Measurements from ENCODE around the gene IFNAR2. TPM values are rescaled to one million over a fixed set of nuclear protein-coding genes. Genes with fewer than 3 reads are reported as not detected.
A peak's percentile ranks its signal among the peaks of the same experiment; 100 is the strongest.

Gene IFNAR2
- polyA plus RNA-seq, 3 donors: 47.7 to 79.8 (median 59.5) TPM

- H3K27ac ChIP-seq (ENCODE audit: low read depth in 1 of 2, low read length in 2 of 2): peak overlapping the region in 1 of 2 donors; percentile 67
These were observed 7.7 kb downstream of the IFNAR2 start for GRCh38 chr21:33237486-33237885.

GRCh38 chr21:33238146-33238545, 8.4 kb downstream of the IFNAR2 start:
- H3K27me3 Mint-ChIP-seq (ENCODE audit: low read depth in 3 of 3): peaks cover 0 to 3% (median 2%) of the 10 kb centered on the region in 3 donors

More at GRCh38 chr21:33237486-33237885, 7.7 kb downstream of the IFNAR2 start:
- H3K36me3 ChIP-seq (replicated peaks in 1 of 2; ENCODE audit: control insufficient read depth in 1 of 2, insufficient read depth in 2 of 2, low read length in 2 of 2): peaks cover 12 to 36% of the 10 kb centered on the region in 2 donors
- intact Hi-C loops (cut with micrococcal nuclease): no loop called here
- no peak overlapping the region for H3K4me3 Mint-ChIP-seq
- H3K79me2 ChIP-seq (ENCODE audit: insufficient read depth, low read length): peaks cover 98% of the 10 kb centered on the region
- no peaks in the 10 kb centered on the region for H3K27me3 ChIP-seq (ENCODE audit: control insufficient read depth in 2 of 2, insufficient read depth in 2 of 2, low read length in 2 of 2)
- no peak overlapping the region for H3K9ac ChIP-seq (ENCODE audit: insufficient read depth, low read length, poor library complexity, severe bottlenecking)
- H3K4me2 ChIP-seq (replicated peaks; ENCODE audit: extremely low read depth, low read length, poor library complexity, severe bottlenecking): no peak overlapping the region
- peaks cover 80% of the 10 kb centered on the region for H4K20me1 ChIP-seq (ENCODE audit: insufficient read depth, low read length)
- H3K27ac Mint-ChIP-seq: peak overlapping the region; percentile 40 to 91 (median 56)
- peaks cover 52 to 74% of the 10 kb centered on the region in 2 donors for H3K4me1 ChIP-seq (ENCODE audit: control insufficient read depth in 1 of 2, insufficient read depth in 2 of 2, low read length in 2 of 2)
- H3K4me3 ChIP-seq (replicated peaks in 1 of 3; ENCODE audit: low read depth in 2 of 3, low read length in 3 of 3): no peak overlapping the region
- no peaks in the 10 kb centered on the region for H3K9me3 Mint-ChIP-seq
- no peak for TF ChIP-seq CTCF (IDR thresholded peaks at IDR 0.05)
- no peak for DNase-seq
- H3K36me3 Mint-ChIP-seq: peaks cover 54 to 57% of the 10 kb centered on the region in 2 donors
- no peak overlapping the region for H2AFZ ChIP-seq (ENCODE audit: insufficient read depth, low read depth, low read length, poor library complexity, severe bottlenecking)
- WGBS (ENCODE audit: insufficient coverage): 85% methylated on average over 2 of the region's 3 CpGs
- no peaks in the 10 kb centered on the region for H3K9me3 ChIP-seq (replicated peaks in 1 of 2; ENCODE audit: control insufficient read depth in 1 of 2, insufficient read depth in 1 of 2, low read length in 2 of 2)
- peaks cover 63% of the 10 kb centered on the region for H3K4me1 Mint-ChIP-seq
- peaks cover 0 to 2% (median 0%) of the 10 kb centered on the region in 3 donors for H3K27me3 Mint-ChIP-seq (ENCODE audit: low read depth in 3 of 3)

More at GRCh38 chr21:33238146-33238545, 8.4 kb downstream of the IFNAR2 start:
- H3K27ac ChIP-seq (ENCODE audit: low read depth in 1 of 2, low read length in 2 of 2): peak overlapping the region in 1 of 2 donors; percentile 67
- H3K9ac ChIP-seq (ENCODE audit: insufficient read depth, low read length, poor library complexity, severe bottlenecking): peak overlapping the region; percentile 19
- DNase-seq: peak in 1 of 3 donors; percentile 22
- H3K79me2 ChIP-seq (ENCODE audit: insufficient read depth, low read length): peaks cover 97% of the 10 kb centered on the region
- H3K4me1 ChIP-seq (ENCODE audit: control insufficient read depth in 1 of 2, insufficient read depth in 2 of 2, low read length in 2 of 2): peaks cover 48 to 71% of the 10 kb centered on the region in 2 donors
- Mint-ChIP-seq H3K4me3 (no peak overlapping the region), H3K36me3 (peaks cover 53 to 54% of the 10 kb centered on the region in 2 donors), H3K9me3 (no peaks in the 10 kb centered on the region), H3K4me1 (peaks cover 58% of the 10 kb centered on the region), H3K27ac (peak overlapping the region; percentile 42 to 91 (median 75))
- H3K9me3 ChIP-seq (replicated peaks in 1 of 2; ENCODE audit: control insufficient read depth in 1 of 2, insufficient read depth in 1 of 2, low read length in 2 of 2): no peaks in the 10 kb centered on the region
- intact Hi-C loops (cut with micrococcal nuclease): no loop called here
- H3K36me3 ChIP-seq (replicated peaks in 1 of 2; ENCODE audit: control insufficient read depth in 1 of 2, insufficient read depth in 2 of 2, low read length in 2 of 2): peaks cover 12 to 41% of the 10 kb centered on the region in 2 donors
- TF ChIP-seq CTCF (IDR thresholded peaks at IDR 0.05): no peak
- H3K4me2 ChIP-seq (replicated peaks; ENCODE audit: extremely low read depth, low read length, poor library complexity, severe bottlenecking): no peak overlapping the region
- peaks cover 80% of the 10 kb centered on the region for H4K20me1 ChIP-seq (ENCODE audit: insufficient read depth, low read length)
- no peak overlapping the region for H2AFZ ChIP-seq (ENCODE audit: insufficient read depth, low read depth, low read length, poor library complexity, severe bottlenecking)
- 66% methylated on average over 2 of the region's 4 CpGs for WGBS (ENCODE audit: insufficient coverage)
- H3K27me3 ChIP-seq (ENCODE audit: control insufficient read depth in 2 of 2, insufficient read depth in 2 of 2, low read length in 2 of 2): no peaks in the 10 kb centered on the region
- H3K4me3 ChIP-seq (replicated peaks in 1 of 3; ENCODE audit: low read depth in 2 of 3, low read length in 3 of 3): no peak overlapping the region
